SH-SY5Y (cell line): ENCODE results near the gene PIAS2.

Experiments used
- GATA2 ChIP-seq: IDR thresholded peaks from 2 replicates; pipeline ENCODE4 v1.6.1; 2011; ENCODE audit warnings: mild to moderate bottlenecking, low read depth, low read length
- GATA3 ChIP-seq: IDR thresholded peaks from 2 replicates; pipeline ENCODE4 v1.6.1; 2011; ENCODE audit warnings: low read depth, mild to moderate bottlenecking, low read length, moderate library complexity

The PIAS2 gene

GRCh38 chr18:46820863-46821262 lies 96.4 kb downstream of the PIAS2 start:
- TF ChIP-seq GATA2, result no peak
- TF ChIP-seq GATA3, result no peak

GRCh38 chr18:46815661-46816060 lies 101.6 kb downstream of the PIAS2 start:
- TF ChIP-seq GATA2 (no peak), GATA3 (no peak)

- TF ChIP-seq GATA3, result no peak
- TF ChIP-seq GATA2, result no peak
Measured at GRCh38 chr18:46814399-46814798, 102.9 kb downstream of the PIAS2 start.

- TF ChIP-seq GATA3 (no peak), GATA2 (no peak)
Measured at GRCh38 chr18:46812311-46812710, 105.0 kb downstream of the PIAS2 start.

GRCh38 chr18:46810481-46811000 lies 106.8 kb downstream of the PIAS2 start:
- TF ChIP-seq GATA3 (no peak), GATA2 (no peak)

- TF ChIP-seq GATA3 (no peak), GATA2 (no peak)
Measured at GRCh38 chr18:46809145-46809544, 108.2 kb downstream of the PIAS2 start.

- no peak for TF ChIP-seq GATA2
- no peak for TF ChIP-seq GATA3
Measured at GRCh38 chr18:46794607-46795006, 122.7 kb downstream of the PIAS2 start.

GRCh38 chr18:46793565-46793964 lies 123.7 kb downstream of the PIAS2 start:
- no peak for TF ChIP-seq GATA2
- TF ChIP-seq GATA3, result no peak

GRCh38 chr18:46789088-46789487 lies 128.2 kb downstream of the PIAS2 start:
- TF ChIP-seq GATA3 (no peak), GATA2 (no peak)

- TF ChIP-seq GATA3 (no peak), GATA2 (no peak)
Measured at GRCh38 chr18:46787674-46788073, 129.6 kb downstream of the PIAS2 start.

- no peak for TF ChIP-seq GATA2
- no peak for TF ChIP-seq GATA3
Measured at GRCh38 chr18:46772357-46772756, 144.9 kb downstream of the PIAS2 start.

GRCh38 chr18:46771141-46771540 lies 146.2 kb downstream of the PIAS2 start:
- TF ChIP-seq GATA2 (no peak), GATA3 (no peak)

- TF ChIP-seq GATA3 (no peak), GATA2 (no peak)
Measured at GRCh38 chr18:46770708-46771107, 146.6 kb downstream of the PIAS2 start.

GRCh38 chr18:46768166-46768921 lies 149.0 kb downstream of the PIAS2 start:
- no peak for TF ChIP-seq GATA3
- no peak for TF ChIP-seq GATA2

GRCh38 chr18:46767217-46767616 lies 150.1 kb downstream of the PIAS2 start:
- TF ChIP-seq GATA3, result no peak
- TF ChIP-seq GATA2, result no peak
